HepG2 (cell line): Measurements from ENCODE around the gene KRT13. TPM values are rescaled to one million over a fixed set of nuclear protein-coding genes. Genes with fewer than 3 reads are reported as not detected.

ENCODE experiments used
- ATAC-seq: fragments of 200-7000 bp; cut with Tn5 transposase; 3 replicates; pipeline ENCODE4 v1.9.1; 2020; ENCODE audit warnings: mild to moderate bottlenecking, moderate library complexity
- BruUV-seq: library from RNA; stranded (reverse); fragments of 400-500 nt; replicated peaks from 2 replicates; lab custom pipeline; 2021; lab: Mats Ljungman, UMichigan
- CTCF ChIA-PET: fragments of 300-600 bp; formaldehyde crosslinking; extraction: SDS; loops from one replicate; lab custom pipeline; 2021; ENCODE audit warnings: low total read pairs, inconsistent platforms, low intra/inter-chr PET ratio; lab: Yijun Ruan, JAX
- POLR2A ChIA-PET: fragments of 350-600 bp; sonication (Branson Sonifier 250); formaldehyde crosslinking; loops from one replicate; lab custom pipeline; 2020; ENCODE audit warnings: antibody characterized with exemption, inconsistent platforms; lab: Yijun Ruan, JAX
- DNase-seq: peaks from one replicate; pipeline ENCODE4 v3.0.0-alpha.2; 2015; ENCODE audit warnings: low spot score
- FAIRE-seq: peaks from 3 replicates; lab custom pipeline; 2011; peaks lifted over from hg19 to GRCh38; lab: Jason Lieb, UNC
- H2AFZ ChIP-seq: one replicate; pipeline ENCODE4 v1.6.1; 2011; ENCODE audit warnings: low read length, inconsistent platforms
- H3K27ac ChIP-seq: fragments of 300-600 bp; 3 replicates; pipeline ENCODE4 v1.8.0; 2011; ENCODE audit warnings: mixed run types, mild to moderate bottlenecking, mixed read lengths, low read length, inconsistent platforms; ENCODE audit not compliant: insufficient read depth; ENCODE audit errors: extremely low read length
- H3K27me3 ChIP-seq, 2 experiments: fragments of 200-600 bp in 1 of 2; 2 replicates in 1 of 2; 3 replicates in 1 of 2; pipeline versions ENCODE4 v1.6.0 to v1.8.0; 2011; ENCODE audit warnings: low read length in 2 of 2, mild to moderate bottlenecking in 2 of 2, moderate library complexity in 2 of 2, inconsistent platforms in 1 of 2; ENCODE audit not compliant: insufficient read depth in 2 of 2, control insufficient read depth in 1 of 2
- H3K36me3 ChIP-seq, 2 experiments: fragments of 200-600 bp in 1 of 2; replicated peaks in 1 of 2; 2 replicates in 1 of 2; 3 replicates in 1 of 2; pipeline versions ENCODE4 v1.5.1 to v1.8.0; 2011; ENCODE audit warnings: low read length in 2 of 2, inconsistent platforms in 1 of 2; ENCODE audit not compliant: insufficient read depth in 2 of 2, control insufficient read depth in 1 of 2
- H3K4me1 ChIP-seq: 2 replicates; pipeline ENCODE4 v1.5.1; 2012; ENCODE audit warnings: low read length, inconsistent platforms; ENCODE audit not compliant: insufficient read depth
- H3K4me2 ChIP-seq: 2 replicates; pipeline ENCODE4 v1.6.0; 2011; ENCODE audit warnings: low read depth, low read length, inconsistent platforms
- H3K4me3 ChIP-seq, 3 experiments: fragments of 200-600 bp in 1 of 3; sonication (generic), shearing (Covaris generic) in 1 of 3; replicated peaks in 1 of 3; 2 replicates each; pipeline ENCODE4 v1.5.1; 2011 to 2016; ENCODE audit warnings: low read length in 3 of 3, inconsistent platforms in 2 of 3, low read depth in 2 of 3, mild to moderate bottlenecking in 2 of 3, control low read depth in 1 of 3, mixed read lengths in 1 of 3; ENCODE audit not compliant: insufficient read depth in 1 of 3
- H3K79me2 ChIP-seq: one replicate; pipeline ENCODE4 v1.6.1; 2011; ENCODE audit warnings: low read length, inconsistent platforms; ENCODE audit not compliant: insufficient read depth
- H3K9ac ChIP-seq: 2 replicates; pipeline ENCODE4 v1.6.0; 2011; ENCODE audit warnings: mild to moderate bottlenecking, low read depth, low read length, inconsistent platforms; ENCODE audit not compliant: insufficient read depth
- H3K9me3 ChIP-seq: 2 replicates; pipeline ENCODE4 v1.5.1; 2012; ENCODE audit warnings: mild to moderate bottlenecking, low read length
- H4K20me1 ChIP-seq: 2 replicates; pipeline ENCODE4 v1.6.0; 2011; ENCODE audit warnings: inconsistent platforms, mild to moderate bottlenecking, low read length, moderate library complexity; ENCODE audit not compliant: insufficient read depth
- AKAP8 ChIP-seq: sonication (generic); formaldehyde crosslinking; IDR thresholded peaks from 2 replicates; pipeline ENCODE4 v1.5.1; 2020; ENCODE audit warnings: mild to moderate bottlenecking, missing genetic modification reagents
- CBX1 ChIP-seq: IDR thresholded peaks from one replicate; pipeline ENCODE4 v1.6.1; 2016; ENCODE audit warnings: antibody characterized with exemption, low read depth
- FOXJ3 ChIP-seq: sonication (generic); formaldehyde crosslinking; IDR thresholded peaks from 2 replicates; pipeline ENCODE4 v1.4.0; 2020; ENCODE audit warnings: missing genetic modification reagents, mild to moderate bottlenecking, borderline replicate concordance
- HOXA5 ChIP-seq: sonication (generic); formaldehyde crosslinking; IDR thresholded peaks from 2 replicates; pipeline ENCODE4 v1.4.0; 2020; ENCODE audit warnings: missing genetic modification reagents
- MAF1 ChIP-seq: sonication (generic); formaldehyde crosslinking; IDR thresholded peaks from 2 replicates; pipeline ENCODE4 v1.5.0; 2020; ENCODE audit warnings: missing genetic modification reagents, borderline replicate concordance
- MAFK ChIP-seq, 2 experiments: IDR thresholded peaks in 1 of 2; conservative IDR thresholded peaks in 1 of 2; 2 replicates each; pipeline ENCODE4 v1.6.1; 2011; ENCODE audit warnings: improper control_type of control experiment in 2 of 2, low read length in 2 of 2
- MAZ ChIP-seq, 2 experiments: sonication (generic) in 1 of 2; formaldehyde crosslinking in 1 of 2; IDR thresholded peaks; 2 replicates each; pipeline versions ENCODE4 v1.5.0 to v1.6.1; 2012 to 2020; ENCODE audit warnings: low read depth in 2 of 2, mild to moderate bottlenecking in 2 of 2, borderline replicate concordance in 1 of 2, improper control_type of control experiment in 1 of 2, low read length in 1 of 2, missing genetic modification reagents in 1 of 2, moderate library complexity in 1 of 2
- MXI1 ChIP-seq: IDR thresholded peaks from 3 replicates; pipeline ENCODE4 v1.6.1; 2012; ENCODE audit warnings: low read depth, low read length, inconsistent platforms, borderline replicate concordance
- SIX4 ChIP-seq: sonication (generic); formaldehyde crosslinking; IDR thresholded peaks from 2 replicates; pipeline ENCODE4 v1.4.0; 2020; ENCODE audit warnings: missing genetic modification reagents
- WIZ ChIP-seq: sonication (generic); formaldehyde crosslinking; IDR thresholded peaks from 2 replicates; pipeline ENCODE4 v1.5.1; 2020; ENCODE audit warnings: mild to moderate bottlenecking, missing genetic modification reagents
- ZBTB1 ChIP-seq: sonication (generic); formaldehyde crosslinking; IDR thresholded peaks from 2 replicates; pipeline ENCODE4 v1.4.0; 2020; ENCODE audit warnings: missing genetic modification reagents, borderline replicate concordance
- ZNF101 ChIP-seq: sonication (generic); formaldehyde crosslinking; IDR thresholded peaks from 2 replicates; pipeline ENCODE4 v1.4.0; 2020; ENCODE audit warnings: mild to moderate bottlenecking, low read depth, missing genetic modification reagents, borderline replicate concordance
- ZNF124 ChIP-seq: sonication (generic); formaldehyde crosslinking; IDR thresholded peaks from 2 replicates; pipeline ENCODE4 v1.4.0; 2020; ENCODE audit warnings: missing genetic modification reagents
- ZNF232 ChIP-seq: sonication (generic); formaldehyde crosslinking; IDR thresholded peaks from 2 replicates; pipeline ENCODE4 v1.4.0; 2020; ENCODE audit warnings: missing genetic modification reagents, borderline replicate concordance
- ZNF292 ChIP-seq: sonication (generic); formaldehyde crosslinking; IDR thresholded peaks from 2 replicates; pipeline ENCODE4 v1.8.1; 2022; ENCODE audit warnings: mild to moderate bottlenecking, low read depth, missing genetic modification reagents, borderline replicate concordance
- ZNF839 ChIP-seq: sonication (generic); formaldehyde crosslinking; IDR thresholded peaks from 2 replicates; pipeline ENCODE4 v1.4.0; 2020; ENCODE audit warnings: missing genetic modification reagents, mild to moderate bottlenecking, borderline replicate concordance
- ZNF883 ChIP-seq: sonication (generic); formaldehyde crosslinking; IDR thresholded peaks from 2 replicates; pipeline ENCODE4 v1.5.1; 2020; ENCODE audit warnings: mild to moderate bottlenecking, missing genetic modification reagents; ENCODE audit errors: not compliant biosample characterization
- ZSCAN12 ChIP-seq: sonication (generic); formaldehyde crosslinking; IDR thresholded peaks from 2 replicates; pipeline ENCODE4 v1.9.0; 2021; ENCODE audit warnings: mild to moderate bottlenecking, missing genetic modification reagents
- ZSCAN20 ChIP-seq: sonication (generic); formaldehyde crosslinking; IDR thresholded peaks from 2 replicates; pipeline ENCODE4 v1.4.0; 2020; ENCODE audit warnings: missing genetic modification reagents, mild to moderate bottlenecking, borderline replicate concordance
- WGBS: methylation state at CpG from one replicate; pipeline ENCODE4 v1.1.6; 2017; ENCODE audit warnings: low lambda C conversion rate; 5-methylcytosine and 5-hydroxymethylcytosine counted together
- in situ Hi-C: cut with HindIII; loops from 2 replicates; pipeline ENCODE4 v1.10.0; 2017; ENCODE audit warnings: low pct_unique_long_range_greater_than_20kb; ENCODE audit not compliant: extremely low pct_ligation_motif_present
- intact Hi-C: fragments of 100-400 bp; cut with micrococcal nuclease; formaldehyde crosslinking; loops from one replicate; pipeline ENCODE4 v1.10.0; 2022; ENCODE audit not compliant: unreplicated experiment
- polyA plus RNA-seq, 8 experiments: library from polyadenylated mRNA; depleted of rRNA in 3 of 8; stranded (reverse) in 7 of 8; unstranded in 1 of 8; fragments of >200 nt; fragmentation: Illumina TruSeq in 4 of 8; extraction: Trizol in 4 of 8; gene quantifications; 2 replicates each; pipeline versions ENCODE4 v1.2.1 to v1.2.3, GENCODE V29; 2011 to 2016; ENCODE audit warnings: low read depth in 4 of 8, missing spikeins in 1 of 8, mixed read lengths in 1 of 8; ENCODE audit not compliant: insufficient read depth in 1 of 8
- total RNA-seq, 5 experiments: library from RNA; depleted of rRNA; stranded (reverse); fragments of >200 nt; fragmentation: Illumina TruSeq; extraction: Trizol; gene quantifications; 2 replicates each; pipeline ENCODE4 v1.2.3, GENCODE V29; 2016; ENCODE audit warnings: low read depth in 1 of 5

The KRT13 gene
- total and polyA plus RNA-seq, 2 of the 13 experiments (the other 11 are each of a cell fraction or from before 2014, with no cell fraction given), result not detected

- no peak for TF ChIP-seq MAZ (IDR thresholded peaks at IDR 0.05; ENCODE audit: borderline replicate concordance, low read depth, low read length)
- TF ChIP-seq MAZ (CRISPR knock-in tag; IDR thresholded peaks at IDR 0.05; ENCODE audit: low read depth), result no peak
- TF ChIP-seq FOXJ3 (CRISPR knock-in tag), result no peak
- TF ChIP-seq ZSCAN20 (CRISPR knock-in tag), result no peak
- no peak for TF ChIP-seq ZNF232 (CRISPR knock-in tag)
- TF ChIP-seq SIX4 (CRISPR knock-in tag), result no peak
- TF ChIP-seq CBX1, result no peak
- no peak for TF ChIP-seq ZBTB1 (CRISPR knock-in tag)
- TF ChIP-seq MAFK (conservative IDR thresholded peaks at IDR 0.05 in 1 of 2, IDR thresholded peaks at IDR 0.05 in 1 of 2; ENCODE audit: low read length in 2 of 2), result peak; percentile 72 to 79
Observed at GRCh38 chr17:41518031-41518430, 12.6 kb upstream of the KRT13 start (continued).

DNA sequence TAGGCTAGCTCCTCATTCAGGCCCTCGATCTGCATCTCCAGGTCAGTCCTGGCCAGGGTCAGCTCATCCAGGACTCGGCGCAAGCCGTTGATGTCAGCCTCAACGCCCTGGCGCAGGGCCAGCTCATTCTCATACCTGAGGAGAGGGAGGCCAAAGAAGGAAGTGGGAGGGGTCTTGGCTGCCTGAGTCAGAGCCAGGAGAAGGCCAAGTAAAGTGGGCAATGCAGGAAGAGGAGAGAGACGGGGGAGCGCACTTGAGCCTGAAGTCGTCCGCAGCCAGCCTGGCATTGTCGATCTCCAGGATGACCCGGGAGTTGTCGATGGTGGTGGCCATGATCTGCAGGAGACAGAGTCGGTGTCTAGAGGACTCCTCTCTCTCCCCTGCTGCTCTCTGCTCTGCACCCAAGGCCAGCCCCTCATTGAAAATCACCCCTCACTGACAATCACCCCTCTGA lies 11.4 kb upstream of the KRT13 start:
- Histone ChIP-seq H3K4me3 (no peak overlapping the region), H4K20me1 (no peaks in the 10 kb centered on the region), H3K4me1 (peaks cover 28% of the 10 kb centered on the region), H3K9me3 (no peaks in the 10 kb centered on the region), H3K36me3 (no peaks in the 10 kb centered on the region), H2AFZ (no peak overlapping the region), H3K27me3 (peaks cover 1 to 5% of the 10 kb centered on the region in 2 experiments; a peak in 3 of 5 replicates), H3K4me2 (no peak overlapping the region), H3K9ac (no peak overlapping the region), H3K27ac (no peak overlapping the region), H3K79me2 (no peaks in the 10 kb centered on the region)
- intact Hi-C loops, result no loop called here
- CTCF ChIA-PET, result no interaction called here
- POLR2A ChIA-PET, result no interaction called here
- no TSS peak for BruUV-seq
- FAIRE-seq (no peak), ATAC-seq (no peak), DNase-seq (no peak)
- TF ChIP-seq HOXA5 (CRISPR knock-in tag) (no peak), MAF1 (CRISPR knock-in tag) (no peak), ZNF124 (CRISPR knock-in tag) (no peak), AKAP8 (CRISPR knock-in tag) (no peak), ZNF839 (CRISPR knock-in tag) (no peak), WIZ (CRISPR knock-in tag) (no peak), ZNF101 (CRISPR knock-in tag) (no peak), ZSCAN12 (CRISPR knock-in tag) (no peak), MXI1 (no peak), ZNF292 (no peak), ZNF883 (CRISPR knock-in tag) (no peak)
- WGBS, result 71% methylated on average over 14 of the region's 14 CpGs
- in situ Hi-C loops, result no loop called here
